Psoas muscle (tissue), 8 donors: ENCODE data around the gene CLECL1. TPM values are rescaled to one million over a fixed set of nuclear protein-coding genes. Genes with fewer than 3 reads are reported as not detected.

ENCODE experiments used
- ATAC-seq, 4 donors: fragments of 200-7000 bp; cut with Tn5 transposase; one replicate each; pipeline ENCODE4 v1.9.1; 2020; ENCODE audit warnings: moderate library complexity in 3 of 4, mild to moderate bottlenecking in 2 of 4
- DNase-seq, 2 donors: peaks; one replicate each; pipeline ENCODE4 v3.0.0-alpha.2; 2020
- H3K27ac ChIP-seq: fragments of 200-600 bp; one replicate; pipeline ENCODE4 v1.8.0; 2022
- H3K27me3 ChIP-seq, 3 donors: fragments of 200-600 bp in 1 of 3; one replicate each; pipeline versions ENCODE4 v1.6.1 to v1.8.0; 2013 to 2022; ENCODE audit warnings: low read length in 2 of 3, mild to moderate bottlenecking in 2 of 3, moderate library complexity in 1 of 3; ENCODE audit not compliant: insufficient read depth in 3 of 3
- H3K36me3 ChIP-seq, 2 donors: fragments of 200-600 bp in 1 of 2; one replicate each; pipeline versions ENCODE4 v1.6.1 to v1.8.0; 2013 to 2022; ENCODE audit warnings: low read depth in 1 of 2, mild to moderate bottlenecking in 1 of 2, moderate library complexity in 1 of 2; ENCODE audit not compliant: insufficient read depth in 1 of 2
- H3K4me1 ChIP-seq: fragments of 200-600 bp; one replicate; pipeline ENCODE4 v1.8.0; 2022
- H3K4me3 ChIP-seq: fragments of 200-600 bp; one replicate; pipeline ENCODE4 v1.8.0; 2022; ENCODE audit warnings: mild to moderate bottlenecking
- H3K9me3 ChIP-seq: fragments of 200-600 bp; one replicate; pipeline ENCODE4 v1.8.0; 2022
- CTCF ChIP-seq: fragments of 200-600 bp; IDR thresholded peaks from one replicate; pipeline ENCODE4 v1.8.0; 2022; ENCODE audit warnings: antibody characterized with exemption
- WGBS, 3 donors: extraction: QIAGEN DNeasy Blood & Tissue Kit; methylation state at CpG; one replicate each; pipeline versions ENCODE4 v1.1.6 to v1.1.7; 2013; 5-methylcytosine and 5-hydroxymethylcytosine counted together
- intact Hi-C, 2 donors: fragments of 100-400 bp; cut with DNase I; formaldehyde crosslinking; loops; one replicate each; pipeline versions ENCODE4 v1.11.0 to v1.14.2; 2022
- polyA plus RNA-seq, 3 donors: library from polyadenylated mRNA; stranded (reverse); fragments of 200-250 nt; gene quantifications; one replicate each; pipeline ENCODE4 v1.2.3, GENCODE V29; 2013
- total RNA-seq, 4 donors: library from RNA; stranded (reverse); fragmentation: NEBNext Ultra II Directional in 2 of 4; extraction: Animal tissue kit (Norgen Biotek cat#: 25700) in 2 of 4; gene quantifications; one replicate each; pipeline versions ENCODE4 v1.2.1 to v1.2.4, GENCODE V29; 2021 to 2023
- donor health status: healthy with polysubstance abuse.
- donor health status: DM: no; HTN: no; CAD: no; lungs with moderate emphysema.
- donor health status: Bipolar disorder and iron deficiency.
- donor health status: healthy.
- donor health status: DM: yes; HTN: yes; CAD: no.
- donor health status: DM: no; HTN: no; CAD: no.
- donor health status: DM: no; HTN: no; CAD: no.
- donor health status: DM: yes; HTN: yes; CAD: no.

CLECL1 gene
- total and polyA plus RNA-seq, 7 donors, result 0.10 to 0.42 (median 0.28) TPM; not detected in 4

GRCh38 chr12:9751204-9752144 lies 18.6 kb upstream of the CLECL1 start:
- peak overlapping the region; percentile 47 for H3K4me3 ChIP-seq
- no peaks in the 10 kb centered on the region for H3K9me3 ChIP-seq
- 46 to 49% (median 48%) methylated on average over 9 of the region's 9 CpGs for WGBS, 3 donors
- peak in 2 of 4 donors; percentile 71 to 87 for ATAC-seq
- H3K36me3 ChIP-seq, result no peaks in the 10 kb centered on the region
- H3K27ac ChIP-seq, result no peak overlapping the region
- TF ChIP-seq CTCF, result peak; percentile 15
- peaks cover 6% of the 10 kb centered on the region for H3K4me1 ChIP-seq
- DNase-seq, result no peak
- no peaks in the 10 kb centered on the region for H3K27me3 ChIP-seq
- intact Hi-C loops, result loop anchor here (2.0 to 5.0 kb wide), 3 partner anchors 46 to 175 kb away; no protein-coding TSS in a partner anchor

GRCh38 chr12:9750276-9751203 lies 17.6 kb upstream of the CLECL1 start:
- peaks cover 6% of the 10 kb centered on the region for H3K4me1 ChIP-seq
- H3K27me3 ChIP-seq, result no peaks in the 10 kb centered on the region
- H3K4me3 ChIP-seq, result peak overlapping the region; percentile 47
- peak; percentile 83 for TF ChIP-seq CTCF
- no peak overlapping the region for H3K27ac ChIP-seq
- WGBS, 3 donors, result 17 to 20% (median 18%) methylated on average over 20 of the region's 20 CpGs
- no peaks in the 10 kb centered on the region for H3K36me3 ChIP-seq
- no peaks in the 10 kb centered on the region for H3K9me3 ChIP-seq
- DNase-seq (no peak), ATAC-seq (peak; percentile 75 to 95 (median 78))
- intact Hi-C loops, result loop anchor here (2.0 to 5.0 kb wide), 3 partner anchors 47 to 176 kb away; no protein-coding TSS in a partner anchor

GRCh38 chr12:9749640-9750039 lies 16.7 kb upstream of the CLECL1 start:
- DNase-seq, result no peak
- 0 to 48% (median 44%) methylated on average over 1 of the region's 1 CpG for WGBS, 3 donors
- intact Hi-C loops, result loop anchor here (2.0 to 5.0 kb wide), 5 partner anchors 48 to 388 kb away; no protein-coding TSS in a partner anchor
- H3K4me1 ChIP-seq, result peaks cover 6% of the 10 kb centered on the region
- no peaks in the 10 kb centered on the region for H3K9me3 ChIP-seq
- ATAC-seq, result no peak
- TF ChIP-seq CTCF, result no peak
- H3K27me3 ChIP-seq, result no peaks in the 10 kb centered on the region
- no peak overlapping the region for H3K27ac ChIP-seq
- no peaks in the 10 kb centered on the region for H3K36me3 ChIP-seq
- no peak overlapping the region for H3K4me3 ChIP-seq

GRCh38 chr12:9745199-9745598 lies 12.3 kb upstream of the CLECL1 start:
- H3K36me3 ChIP-seq, result no peaks in the 10 kb centered on the region

More at GRCh38 chr12:9745199-9745598, 12.3 kb upstream of the CLECL1 start:
- intact Hi-C loops, result loop anchor here in 1 of 2 donors (5.0 kb wide), 2 partner anchors 62 to 392 kb away; no protein-coding TSS in a partner anchor
- Histone ChIP-seq H3K4me3 (no peak overlapping the region), H3K4me1 (no peaks in the 10 kb centered on the region), H3K27me3 (no peaks in the 10 kb centered on the region), H3K27ac (no peak overlapping the region), H3K9me3 (no peaks in the 10 kb centered on the region)
- no peak for DNase-seq
- no peak for ATAC-seq
- WGBS, 3 donors, result 60 to 63% (median 61%) methylated on average over 3 of the region's 3 CpGs
- TF ChIP-seq CTCF, result no peak
